Natural killer cell (primary cell): ENCODE data around the gene MMEL1. TPM values are rescaled to one million over a fixed set of nuclear protein-coding genes. Genes with fewer than 3 reads are reported as not detected.

ENCODE experiments used
- ATAC-seq, 3 donors: fragments of 150-1000 bp in 2 of 3; fragments of 200-7000 bp in 1 of 3; cut with Tn5 transposase; 1 replicate in 1 of 3; 2 replicates in 2 of 3; pipeline ENCODE4 v1.10.0; 2021; ENCODE audit warnings: mild to moderate bottlenecking in 2 of 3, moderate library complexity in 2 of 3
- DNase-seq, 2 donors: peaks; one replicate each; pipeline versions ENCODE4 v3.0.0 to v3.0.0-alpha.2; 2013 to 2021; ENCODE audit warnings: mixed read lengths in 1 of 2
- H3K27ac ChIP-seq: one replicate; pipeline ENCODE4 v1.5.1; 2013; ENCODE audit warnings: mild to moderate bottlenecking, low read length
- H3K27me3 ChIP-seq: one replicate; pipeline ENCODE4 v1.6.1; 2013; ENCODE audit warnings: low read length; ENCODE audit not compliant: control insufficient read depth, insufficient read depth
- H3K36me3 ChIP-seq: one replicate; pipeline ENCODE4 v1.6.1; 2013; ENCODE audit warnings: low read length; ENCODE audit not compliant: control insufficient read depth, insufficient read depth
- H3K4me1 ChIP-seq: one replicate; pipeline ENCODE4 v1.6.1; 2013; ENCODE audit warnings: low read length; ENCODE audit not compliant: control insufficient read depth, insufficient read depth
- H3K4me3 ChIP-seq: one replicate; pipeline ENCODE4 v1.5.1; 2013; ENCODE audit warnings: low read length
- H3K9me3 ChIP-seq: one replicate; pipeline ENCODE4 v1.6.1; 2013; ENCODE audit warnings: low read length; ENCODE audit not compliant: control insufficient read depth, insufficient read depth
- H3K27ac Mint-ChIP-seq, 2 donors: one replicate each; pipeline ENCODE4 v1.8.0; 2022; ENCODE audit warnings: mild to moderate bottlenecking in 2 of 2, mixed read lengths in 2 of 2, moderate library complexity in 1 of 2
- H3K27me3 Mint-ChIP-seq, 2 donors: one replicate each; pipeline ENCODE4 v1.8.0; 2022; ENCODE audit warnings: low read depth in 2 of 2, mixed read lengths in 2 of 2
- H3K36me3 Mint-ChIP-seq: one replicate; pipeline ENCODE4 v1.8.0; 2022; ENCODE audit warnings: mixed read lengths
- H3K4me1 Mint-ChIP-seq, 2 donors: one replicate each; pipeline ENCODE4 v1.8.0; 2022; ENCODE audit warnings: mixed read lengths in 2 of 2
- H3K4me3 Mint-ChIP-seq: one replicate; pipeline ENCODE4 v1.8.0; 2022; ENCODE audit warnings: mild to moderate bottlenecking, moderate library complexity, mixed read lengths
- H3K9me3 Mint-ChIP-seq, 2 donors: one replicate each; pipeline ENCODE4 v1.8.0; 2022; ENCODE audit warnings: mixed read lengths in 2 of 2
- WGBS: methylation state at CpG from one replicate; pipeline ENCODE4 v1.1.7; 2013; ENCODE audit warnings: missing lambda C conversion rate; ENCODE audit not compliant: insufficient coverage; 5-methylcytosine and 5-hydroxymethylcytosine counted together
- intact Hi-C: fragments of 100-400 bp; cut with micrococcal nuclease; formaldehyde crosslinking; loops from one replicate; pipeline ENCODE4 v1.14.2; 2022
- total RNA-seq, 4 donors: library from RNA; stranded (reverse); fragments of 120-200 nt in 1 of 4; gene quantifications; one replicate each; pipeline versions ENCODE4 v1.2.3 to v1.2.4, GENCODE V29; 2013 to 2022
- TF ChIP-seq, protein P1 (sequence below): fragments of 200-600 bp; IDR thresholded peaks from one replicate; pipeline ENCODE4 v1.8.0; 2022; ENCODE audit warnings: antibody characterized with exemption

Gene MMEL1
- total RNA-seq, 3 donors from 2014 or later (not counting 1 experiment from before 2014, with no cell fraction given): 1.3 to 2.0 TPM; not detected in 1

DNA sequence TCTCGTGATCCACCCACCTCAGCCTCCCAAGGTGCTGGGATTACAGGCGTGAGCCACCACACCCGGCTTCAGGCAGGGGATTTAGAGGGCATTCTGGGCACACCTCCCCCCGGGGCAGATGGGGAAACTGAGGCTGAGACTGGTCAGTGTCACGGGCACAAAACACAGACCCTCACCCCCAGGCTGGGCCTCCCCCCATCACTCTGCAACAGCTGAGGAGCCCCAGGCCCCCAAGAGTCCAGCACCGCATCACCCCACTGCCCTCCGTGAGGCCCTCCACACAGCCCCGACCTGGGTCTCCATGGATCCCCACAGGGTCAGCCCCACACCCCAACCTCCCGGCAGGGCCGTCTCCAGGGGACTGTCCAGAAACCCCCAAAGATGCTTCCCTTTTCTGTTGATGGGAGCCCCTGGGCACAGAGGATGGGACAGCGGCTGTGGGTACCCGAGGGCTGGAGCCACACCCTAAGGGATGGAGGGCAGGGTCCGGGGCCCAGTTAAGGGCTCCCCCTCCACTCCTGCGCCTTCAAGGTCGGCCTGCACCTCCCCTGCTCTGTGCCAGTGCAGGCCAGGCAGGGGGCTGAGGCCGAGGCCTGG, 65.6 kb downstream of the MMEL1 start:
- H3K9me3 ChIP-seq: no peaks in the 10 kb centered on the region
- Mint-ChIP-seq H3K4me1 (peaks cover 0 to 8% of the 10 kb centered on the region in 2 donors), H3K9me3 (no peaks in the 10 kb centered on the region), H3K4me3 (no peak overlapping the region), H3K27ac (no peak overlapping the region), H3K27me3 (no peaks in the 10 kb centered on the region), H3K36me3 (no peaks in the 10 kb centered on the region)
- 94% methylated on average over 15 of the region's 16 CpGs for WGBS
- ATAC-seq (no peak), DNase-seq (no peak)
- H3K4me1 ChIP-seq: no peaks in the 10 kb centered on the region
- intact Hi-C loops: no loop called here
- TF ChIP-seq, protein P1, sequence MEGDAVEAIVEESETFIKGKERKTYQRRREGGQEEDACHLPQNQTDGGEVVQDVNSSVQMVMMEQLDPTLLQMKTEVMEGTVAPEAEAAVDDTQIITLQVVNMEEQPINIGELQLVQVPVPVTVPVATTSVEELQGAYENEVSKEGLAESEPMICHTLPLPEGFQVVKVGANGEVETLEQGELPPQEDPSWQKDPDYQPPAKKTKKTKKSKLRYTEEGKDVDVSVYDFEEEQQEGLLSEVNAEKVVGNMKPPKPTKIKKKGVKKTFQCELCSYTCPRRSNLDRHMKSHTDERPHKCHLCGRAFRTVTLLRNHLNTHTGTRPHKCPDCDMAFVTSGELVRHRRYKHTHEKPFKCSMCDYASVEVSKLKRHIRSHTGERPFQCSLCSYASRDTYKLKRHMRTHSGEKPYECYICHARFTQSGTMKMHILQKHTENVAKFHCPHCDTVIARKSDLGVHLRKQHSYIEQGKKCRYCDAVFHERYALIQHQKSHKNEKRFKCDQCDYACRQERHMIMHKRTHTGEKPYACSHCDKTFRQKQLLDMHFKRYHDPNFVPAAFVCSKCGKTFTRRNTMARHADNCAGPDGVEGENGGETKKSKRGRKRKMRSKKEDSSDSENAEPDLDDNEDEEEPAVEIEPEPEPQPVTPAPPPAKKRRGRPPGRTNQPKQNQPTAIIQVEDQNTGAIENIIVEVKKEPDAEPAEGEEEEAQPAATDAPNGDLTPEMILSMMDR: no peak
- no peaks in the 10 kb centered on the region for H3K27me3 ChIP-seq
- H3K36me3 ChIP-seq: peaks cover 15% of the 10 kb centered on the region
- no peak overlapping the region for H3K27ac ChIP-seq
- H3K4me3 ChIP-seq: no peak overlapping the region

DNA sequence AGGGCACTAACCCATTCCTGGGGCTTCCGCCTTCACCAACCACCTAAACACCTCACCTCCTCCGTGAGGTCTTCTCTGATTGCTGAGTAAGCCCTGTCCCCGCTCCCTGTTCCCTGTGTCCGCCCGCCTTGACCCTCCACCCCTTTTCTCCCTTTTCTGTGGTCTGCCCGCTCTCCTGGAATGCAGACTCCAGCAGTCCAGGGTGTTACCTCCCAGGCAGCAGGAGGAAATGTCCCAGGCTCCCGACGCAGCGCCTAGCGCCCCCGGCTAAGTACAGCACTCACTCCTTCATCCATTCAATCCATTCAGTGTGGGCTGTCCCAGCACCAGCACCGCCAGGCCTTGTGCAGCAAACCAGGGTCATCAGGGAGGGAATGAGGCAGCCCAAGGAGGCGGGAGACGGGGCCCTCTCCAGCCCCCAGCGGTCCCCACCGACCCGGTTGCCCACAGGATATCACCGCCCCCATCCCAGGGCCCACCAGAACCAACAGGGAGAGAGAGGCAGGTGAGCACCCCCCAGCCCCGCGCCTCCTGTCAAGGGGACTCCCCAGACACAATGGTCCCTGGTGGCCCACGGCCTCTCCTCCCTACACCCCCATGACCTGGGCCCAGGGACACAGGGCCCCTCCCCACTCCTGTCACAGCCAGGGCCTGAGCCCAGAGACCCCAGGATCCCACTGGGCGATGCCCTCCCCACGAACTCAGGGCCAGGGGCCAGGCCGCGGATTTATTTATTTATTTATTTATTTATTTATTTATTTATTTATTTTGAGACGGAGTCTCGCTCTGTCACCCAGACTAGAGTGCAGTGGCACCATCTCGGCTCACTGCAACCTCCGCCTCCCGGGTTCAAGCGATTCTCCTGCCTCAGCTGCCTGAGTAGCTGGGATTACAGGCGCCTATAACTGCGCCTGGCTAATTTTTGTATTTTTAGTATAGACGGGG, 66.4 kb downstream of the MMEL1 start:
- ATAC-seq: no peak
- no peak overlapping the region for H3K27ac Mint-ChIP-seq

DNA sequence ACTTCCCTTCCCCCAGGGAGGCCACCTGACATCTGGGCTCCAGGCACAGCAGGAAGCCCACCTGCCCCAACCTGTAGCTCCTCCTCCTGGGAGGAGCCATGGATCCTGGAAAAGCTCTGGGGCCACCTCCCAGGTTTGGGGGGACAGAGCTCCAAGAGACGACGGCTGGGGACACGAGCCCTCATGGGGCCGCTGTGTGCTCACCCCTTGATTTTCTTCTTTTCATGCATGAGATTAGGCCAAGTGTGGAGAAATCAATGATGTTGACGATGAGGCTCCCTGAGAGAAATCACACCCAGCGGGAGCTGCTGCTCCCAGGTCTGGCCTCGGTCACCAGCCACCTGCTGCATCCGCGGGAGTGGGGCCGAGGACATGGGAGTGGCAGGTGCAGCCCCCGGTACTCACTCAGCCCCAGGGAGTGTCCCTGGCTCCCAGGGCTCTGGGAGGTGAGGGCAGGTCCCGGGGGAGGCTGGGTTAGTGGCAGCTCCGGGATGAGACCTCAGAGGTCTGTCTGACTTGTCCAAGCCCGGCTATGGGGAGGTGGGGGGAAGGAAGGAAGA, 67.9 kb downstream of the MMEL1 start:
- peaks cover 35% of the 10 kb centered on the region for H3K36me3 ChIP-seq

More for the DNA sequence above, 66.4 kb downstream of the MMEL1 start:
- Mint-ChIP-seq H3K4me3 (no peak overlapping the region), H3K9me3 (no peaks in the 10 kb centered on the region), H3K36me3 (no peaks in the 10 kb centered on the region), H3K27me3 (no peaks in the 10 kb centered on the region), H3K4me1 (peaks cover 0 to 10% of the 10 kb centered on the region in 2 donors)
- Histone ChIP-seq H3K27ac (no peak overlapping the region), H3K9me3 (no peaks in the 10 kb centered on the region), H3K27me3 (no peaks in the 10 kb centered on the region), H3K4me3 (no peak overlapping the region), H3K4me1 (no peaks in the 10 kb centered on the region), H3K36me3 (peaks cover 23% of the 10 kb centered on the region)
- intact Hi-C loops: no loop called here
- no peak for DNase-seq
- TF ChIP-seq, protein P1: no peak
- 83% methylated on average over 30 of the region's 34 CpGs for WGBS

More for the DNA sequence above, 67.9 kb downstream of the MMEL1 start:
- no peaks in the 10 kb centered on the region for H3K36me3 Mint-ChIP-seq
- no peak overlapping the region for H3K4me3 Mint-ChIP-seq
- DNase-seq (no peak), ATAC-seq (no peak)
- WGBS: 71% methylated on average over 14 of the region's 14 CpGs
- H3K9me3 ChIP-seq: no peaks in the 10 kb centered on the region
- peaks cover 0 to 17% of the 10 kb centered on the region in 2 donors for H3K4me1 Mint-ChIP-seq
- H3K4me3 ChIP-seq: no peak overlapping the region
- no peaks in the 10 kb centered on the region for H3K9me3 Mint-ChIP-seq
- H3K27me3 Mint-ChIP-seq: no peaks in the 10 kb centered on the region
- no peak overlapping the region for H3K27ac ChIP-seq
- intact Hi-C loops: no loop called here
- peaks cover 3% of the 10 kb centered on the region for H3K4me1 ChIP-seq
- H3K27ac Mint-ChIP-seq: peak overlapping the region in 1 of 2 donors; percentile 52
- H3K27me3 ChIP-seq: no peaks in the 10 kb centered on the region
- TF ChIP-seq, protein P1: no peak
